Muscle of arm (tissue), 14 donors: Measurements from ENCODE around the gene PLA2R1. TPM values are rescaled to one million over a fixed set of nuclear protein-coding genes. Genes with fewer than 3 reads are reported as not detected.

ENCODE experiments used
- DNase-seq: peaks from one replicate; pipeline ENCODE4 v3.0.0-alpha.2; 2013
- long read RNA-seq, 11 donors: transcript quantifications; one replicate each; lab custom pipeline, GENCODE V29; 2026
- polyA plus RNA-seq, 12 donors: library from polyadenylated mRNA; unstranded; fragments of 120-200 nt; gene quantifications; one replicate each; pipeline ENCODE4 v1.2.1, GENCODE V29; 2013; ENCODE audit not compliant: insufficient read length in 12 of 12

PLA2R1 gene
- 10 to 100 TPM in 1 of 12 donors, 1 to 10 TPM in 9, under 1 TPM in 1, not detected in 1; 0.91 to 10.6 (median 1.8) TPM for polyA plus RNA-seq
- long read RNA-seq, donor 1, partial matches to known transcripts, result 5 of 5 reads
- long read RNA-seq, donor 1, other reads (novel, unspliced or antisense), result 0 of 5 reads
- long read RNA-seq, donor 2, result 0 reads
- long read RNA-seq, donor 3, result 0 reads
- long read RNA-seq, donor 4, result 0 reads
- long read RNA-seq, donor 5, result 0 reads
- long read RNA-seq, donor 6, result 0 reads
- long read RNA-seq, donor 7, result 0 reads
- long read RNA-seq, donor 8, result 0 reads
- long read RNA-seq, donor 9, result 0 reads
- long read RNA-seq, donor 10, result 0 reads
- long read RNA-seq, donor 11, result 0 reads

- DNase-seq, result peak; percentile 43
Measured at GRCh38 chr2:160062292-160063005, at the start of gene PLA2R1. PLA2R1 (minus strand) TSS chr2:160062615; CDS start chr2:160062403, 212 bp downstream.

- DNase-seq, result no peak
Measured at GRCh38 chr2:160110674-160111239, 48.3 kb upstream of the PLA2R1 start.

- peak; percentile 67 for DNase-seq
Measured at GRCh38 chr2:160109939-160110673, 47.7 kb upstream of the PLA2R1 start.

- no peak for DNase-seq
Measured at GRCh38 chr2:160109243-160109642, 46.8 kb upstream of the PLA2R1 start.

- DNase-seq, result no peak
Measured at GRCh38 chr2:160108646-160109045, 46.2 kb upstream of the PLA2R1 start.

GRCh38 chr2:160105366-160105765, 43.0 kb upstream of the PLA2R1 start:
- DNase-seq, result no peak

- no peak for DNase-seq
Measured at GRCh38 chr2:160104115-160104514, 41.7 kb upstream of the PLA2R1 start.

- no peak for DNase-seq
Measured at GRCh38 chr2:160097326-160097725, 34.9 kb upstream of the PLA2R1 start.

- DNase-seq, result no peak
Measured at GRCh38 chr2:160096409-160096808, 34.0 kb upstream of the PLA2R1 start.

- no peak for DNase-seq
Measured at GRCh38 chr2:160092445-160092844, 30.0 kb upstream of the PLA2R1 start.

GRCh38 chr2:160091381-160091780, 29.0 kb upstream of the PLA2R1 start:
- no peak for DNase-seq

- DNase-seq, result no peak
Measured at GRCh38 chr2:160087854-160088745, 25.7 kb upstream of the PLA2R1 start.

- no peak for DNase-seq
Measured at GRCh38 chr2:160085662-160086061, 23.2 kb upstream of the PLA2R1 start.

GRCh38 chr2:160077912-160078810, 15.7 kb upstream of the PLA2R1 start:
- DNase-seq, result no peak

- no peak for DNase-seq
Measured at GRCh38 chr2:160076914-160077313, 14.5 kb upstream of the PLA2R1 start.

- DNase-seq, result no peak
Measured at GRCh38 chr2:160076241-160076640, 13.8 kb upstream of the PLA2R1 start.

- no peak for DNase-seq
Measured at GRCh38 chr2:160075171-160075570, 12.8 kb upstream of the PLA2R1 start.

GRCh38 chr2:160073284-160073888, 11.0 kb upstream of the PLA2R1 start:
- DNase-seq, result no peak

GRCh38 chr2:160068906-160069305, 6.5 kb upstream of the PLA2R1 start:
- no peak for DNase-seq

GRCh38 chr2:160064916-160065315, 2.5 kb upstream of the PLA2R1 start:
- DNase-seq, result no peak
